Gastrocnemius medialis (tissue), 4 donors: ENCODE results near the gene SKAP2.

Experiments used
- POLR2A ChIP-seq, 2 donors: fragments of 450-650 bp; IDR thresholded peaks; one replicate each; pipeline ENCODE4 v1.6.1; 2017; ENCODE audit warnings: antibody characterized with exemption in 2 of 2, mild to moderate bottlenecking in 2 of 2, moderate library complexity in 2 of 2
- TF ChIP-seq, protein P1 (sequence below), 5 experiments: fragments of 450-650 bp in 3 of 5; fragments of 200-600 bp in 2 of 5; sonication (generic) in 2 of 5; IDR thresholded peaks in 4 of 5; conservative IDR thresholded peaks in 1 of 5; 1 replicate in 4 of 5; 2 replicates in 1 of 5; pipeline ENCODE4 v1.5.1; 2016 to 2019; ENCODE audit warnings: antibody characterized with exemption in 5 of 5, mild to moderate bottlenecking in 3 of 5, moderate library complexity in 3 of 5

DNA sequence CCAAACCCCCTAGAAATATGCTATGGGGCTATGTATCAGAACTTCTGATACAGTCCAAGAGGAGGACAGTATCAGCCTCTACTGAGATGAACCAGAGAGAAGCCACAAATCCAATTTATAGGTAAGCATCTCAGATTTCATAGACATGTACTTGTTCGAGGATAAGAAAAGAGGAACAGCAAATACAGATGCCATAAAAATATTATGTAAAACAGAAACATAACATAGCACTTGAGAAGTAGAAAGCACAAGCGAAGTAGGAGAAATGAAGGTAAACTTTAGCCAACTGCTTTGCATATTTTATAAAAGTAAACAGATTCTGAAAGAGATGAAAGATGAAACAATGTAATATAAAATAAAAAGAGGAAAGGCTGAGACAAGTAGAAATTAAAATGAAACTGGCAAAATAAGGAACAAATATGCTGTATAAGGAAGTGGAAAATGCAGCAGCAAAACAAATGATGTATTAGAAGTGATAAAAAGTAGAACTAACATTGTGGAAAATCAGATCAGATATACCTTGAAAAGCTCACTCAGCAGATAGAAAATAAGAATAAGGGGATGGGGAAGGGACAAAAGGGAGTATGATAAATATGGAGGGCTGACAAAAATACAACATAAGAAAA is 135.1 kb downstream of the SKAP2 start:
- TF ChIP-seq, protein P1, sequence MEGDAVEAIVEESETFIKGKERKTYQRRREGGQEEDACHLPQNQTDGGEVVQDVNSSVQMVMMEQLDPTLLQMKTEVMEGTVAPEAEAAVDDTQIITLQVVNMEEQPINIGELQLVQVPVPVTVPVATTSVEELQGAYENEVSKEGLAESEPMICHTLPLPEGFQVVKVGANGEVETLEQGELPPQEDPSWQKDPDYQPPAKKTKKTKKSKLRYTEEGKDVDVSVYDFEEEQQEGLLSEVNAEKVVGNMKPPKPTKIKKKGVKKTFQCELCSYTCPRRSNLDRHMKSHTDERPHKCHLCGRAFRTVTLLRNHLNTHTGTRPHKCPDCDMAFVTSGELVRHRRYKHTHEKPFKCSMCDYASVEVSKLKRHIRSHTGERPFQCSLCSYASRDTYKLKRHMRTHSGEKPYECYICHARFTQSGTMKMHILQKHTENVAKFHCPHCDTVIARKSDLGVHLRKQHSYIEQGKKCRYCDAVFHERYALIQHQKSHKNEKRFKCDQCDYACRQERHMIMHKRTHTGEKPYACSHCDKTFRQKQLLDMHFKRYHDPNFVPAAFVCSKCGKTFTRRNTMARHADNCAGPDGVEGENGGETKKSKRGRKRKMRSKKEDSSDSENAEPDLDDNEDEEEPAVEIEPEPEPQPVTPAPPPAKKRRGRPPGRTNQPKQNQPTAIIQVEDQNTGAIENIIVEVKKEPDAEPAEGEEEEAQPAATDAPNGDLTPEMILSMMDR (IDR thresholded peaks at IDR 0.05 in 4 of 5, conservative IDR thresholded peaks at IDR 0.05 in 1 of 5) = no peak
- no peak for TF ChIP-seq POLR2A (IDR thresholded peaks at IDR 0.05)
